H1 (cell line): ENCODE measurements around the gene PIGZ. TPM values are rescaled to one million over a fixed set of nuclear protein-coding genes. Genes with fewer than 3 reads are reported as not detected.

Experiments used
- BACH1 ChIP-seq: IDR thresholded peaks from 2 replicates; pipeline ENCODE4 v1.6.1; 2012; ENCODE audit warnings: low read length, improper control_type of control experiment
- EP300 ChIP-seq, 2 experiments: IDR thresholded peaks; 1 replicate in 1 of 2; 2 replicates in 1 of 2; pipeline ENCODE4 v1.6.1; 2011 to 2012; ENCODE audit warnings: low read depth in 2 of 2, low read length in 2 of 2, mild to moderate bottlenecking in 2 of 2, borderline replicate concordance in 1 of 2, inconsistent platforms in 1 of 2, moderate library complexity in 1 of 2
- polyA plus RNA-seq, 7 experiments: library from polyadenylated mRNA; depleted of rRNA in 3 of 7; stranded (reverse) in 5 of 7; unstranded in 2 of 7; fragments of >200 nt in 5 of 7; fragments of 200-250 nt in 2 of 7; gene quantifications; 1 replicate in 5 of 7; 2 replicates in 1 of 7; 4 replicates in 1 of 7; pipeline versions ENCODE4 v1.2.1 to v1.2.3, GENCODE V29; 2011 to 2013; ENCODE audit warnings: missing spikeins in 2 of 7, mixed read lengths in 2 of 7
- total RNA-seq: library from RNA; stranded (reverse); fragmentation: NEBNext Ultra II Directional; extraction: Animal tissue kit (Norgen Biotek cat#: 25700); gene quantifications from 2 replicates; pipeline ENCODE4 v1.2.1, GENCODE V29; 2021

Gene PIGZ
- total and polyA plus RNA-seq, 2 of the 8 experiments (the other 6 are each of a cell fraction or from before 2014, with no cell fraction given), result 0.32 TPM; not detected in 1

- no peak for TF ChIP-seq BACH1
- TF ChIP-seq EP300 (IDR thresholded peaks at IDR 0.05; ENCODE audit: borderline replicate concordance in 1 of 2, low read depth in 2 of 2, low read length in 2 of 2), result no peak
Observed at GRCh38 chr3:197006860-197007259, 38.2 kb upstream of the PIGZ start (continued).
